NCI-H2171 (cell line): ENCODE results near the gene AGAP1.

Experiments used
- DNase-seq: peaks from one replicate; lab custom pipeline; 2025; lab: John Stamatoyannopoulos, UW

The AGAP1 gene

DNA sequence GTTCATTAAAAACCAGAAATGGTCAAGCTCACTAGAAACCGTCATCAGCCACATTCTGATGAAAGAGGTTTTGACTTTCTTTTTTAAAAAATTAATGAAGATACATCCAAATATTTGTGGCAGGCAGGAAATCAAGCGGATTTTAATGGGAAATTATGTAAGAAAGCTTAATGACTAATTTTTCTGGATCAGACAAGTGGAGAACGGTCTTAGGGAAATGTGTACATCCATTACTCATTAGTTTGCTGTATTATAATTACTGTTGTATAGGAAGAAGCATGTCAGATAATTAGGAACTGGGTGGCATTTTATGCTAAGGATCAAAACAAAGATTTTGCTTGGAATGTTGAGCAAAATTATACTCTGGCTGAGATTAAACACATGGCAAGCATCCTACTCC, 39.4 kb downstream of the AGAP1 start:
- no peak for DNase-seq

DNA sequence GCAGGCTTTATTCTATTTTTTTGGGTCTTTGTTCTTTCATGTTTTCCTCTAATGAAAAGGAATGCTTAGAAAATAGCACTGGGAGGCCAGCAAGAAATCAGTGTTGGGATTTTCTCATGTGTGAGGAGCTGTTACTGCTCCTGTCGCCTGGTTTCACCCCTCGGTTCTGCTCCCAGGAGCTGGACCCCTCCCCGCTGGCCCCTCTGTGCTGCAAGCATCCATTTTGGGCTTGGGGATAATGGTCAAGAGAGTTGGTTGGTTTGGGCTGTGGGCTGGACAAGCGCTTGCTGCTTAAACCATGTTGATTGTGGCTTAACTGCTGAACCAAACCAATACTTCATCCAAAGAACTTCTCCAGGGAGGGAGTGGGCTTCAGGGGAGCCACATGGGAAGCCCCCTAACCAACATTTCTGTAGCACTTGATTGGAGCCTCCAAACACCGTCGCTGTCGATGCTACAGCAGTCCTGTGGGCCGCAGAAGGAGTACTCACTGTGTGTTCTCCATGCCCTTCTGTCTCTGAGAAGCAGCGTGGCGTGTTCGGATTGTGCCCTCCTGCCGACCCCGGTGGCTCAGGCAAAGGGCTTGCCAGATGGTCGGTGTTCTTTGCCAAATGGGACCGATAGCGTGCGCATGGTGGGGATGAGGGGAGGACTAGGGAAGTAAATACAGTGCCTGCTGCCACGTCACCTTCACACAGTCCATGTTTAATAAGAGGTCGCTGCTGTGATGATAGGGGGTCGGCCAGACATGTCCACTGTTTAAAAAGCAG, 40.0 kb downstream of the AGAP1 start:
- DNase-seq: peak; percentile 78

DNA sequence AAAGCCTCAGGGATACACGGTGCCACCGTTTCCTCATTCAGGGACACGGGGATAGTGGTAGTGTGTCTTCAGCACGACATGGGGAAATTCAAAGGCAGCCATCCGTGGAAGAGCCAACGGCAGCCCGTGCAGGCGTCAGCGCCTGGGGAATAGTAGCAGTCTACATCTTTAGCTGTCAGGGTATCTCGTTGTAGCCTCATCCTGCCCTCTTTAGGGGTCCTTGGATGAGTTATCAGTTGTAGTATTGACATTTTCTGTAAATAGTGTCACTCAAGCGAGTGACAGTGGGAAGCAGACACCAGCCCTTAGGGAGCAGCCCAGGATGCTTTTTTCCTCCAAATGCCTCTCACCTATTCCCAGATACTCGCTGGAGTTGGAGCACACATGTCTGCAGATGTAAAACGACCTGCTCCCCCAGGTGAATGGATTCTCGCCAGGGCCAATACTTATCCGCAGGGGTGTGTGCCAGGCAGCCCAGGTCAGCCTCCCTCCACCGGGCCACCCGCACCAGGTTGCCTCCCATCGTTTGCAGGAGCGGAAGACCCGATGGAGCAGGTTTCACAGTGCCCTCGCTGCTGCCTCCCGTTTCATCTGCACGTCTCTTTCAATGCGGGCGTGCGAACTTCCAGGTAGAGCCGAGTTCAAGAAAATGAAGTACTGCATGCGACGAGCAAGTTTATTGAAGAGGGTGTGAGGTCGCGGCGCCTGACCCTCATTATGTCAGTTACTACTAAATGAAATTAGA, 41.0 kb downstream of the AGAP1 start:
- peak; percentile 55 for DNase-seq

DNA sequence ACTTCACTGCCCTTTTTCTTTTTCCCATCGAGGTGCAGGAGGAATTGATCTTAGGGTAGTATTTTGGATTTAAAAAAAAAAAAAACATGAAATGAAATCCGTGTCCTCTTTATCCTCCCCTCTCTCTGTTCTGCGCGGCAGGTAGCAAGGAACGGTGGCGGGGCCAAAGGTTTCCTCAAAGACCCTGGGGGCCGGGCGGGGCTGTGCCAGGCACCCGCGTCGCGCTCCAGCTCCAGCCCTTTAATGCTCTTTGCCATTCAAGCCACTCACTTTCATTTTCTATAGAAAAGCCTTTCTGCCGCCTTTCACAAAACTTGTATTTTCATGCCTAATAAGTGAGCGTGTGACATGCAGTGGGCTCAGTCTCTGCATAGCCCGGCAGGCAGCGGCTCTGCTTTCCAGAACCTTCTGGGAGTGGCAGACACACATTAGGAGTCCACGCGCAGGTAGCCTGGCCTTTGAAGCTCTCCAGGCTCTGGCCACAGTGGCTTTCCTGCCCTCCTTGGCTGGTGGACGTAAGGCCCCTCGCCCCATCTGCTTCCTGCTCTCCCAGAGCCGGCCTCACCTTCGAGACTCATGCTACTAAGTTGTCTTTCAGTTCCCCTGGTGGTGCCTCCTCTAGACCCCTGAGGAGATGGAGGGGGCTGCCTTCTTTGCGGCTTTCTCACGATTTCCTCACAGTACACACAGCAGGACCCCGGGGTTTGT, 41.7 kb downstream of the AGAP1 start:
- no peak for DNase-seq

DNA sequence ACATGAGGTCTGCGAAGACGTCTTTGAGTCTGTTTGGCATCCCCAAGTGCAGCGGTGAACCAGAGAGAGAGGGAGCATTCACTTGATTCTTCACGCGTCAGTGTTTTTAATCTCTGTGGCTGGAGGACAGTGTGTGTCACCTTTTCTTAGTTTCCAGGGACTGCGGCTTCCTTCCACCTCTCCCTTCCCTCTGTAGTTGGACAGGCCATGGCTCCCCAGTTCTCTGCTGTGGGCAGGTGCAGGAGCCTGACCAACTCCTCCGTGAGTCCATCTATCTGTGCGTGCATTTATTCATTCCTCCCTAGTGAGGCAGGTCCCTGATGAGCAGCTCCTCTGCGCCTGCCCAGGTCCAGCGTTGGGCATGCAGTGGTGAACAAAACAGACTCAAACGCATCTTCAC, 42.9 kb downstream of the AGAP1 start:
- DNase-seq: no peak

GRCh38 chr2:235537186-235537585, 43.3 kb downstream of the AGAP1 start:
- no peak for DNase-seq

DNA sequence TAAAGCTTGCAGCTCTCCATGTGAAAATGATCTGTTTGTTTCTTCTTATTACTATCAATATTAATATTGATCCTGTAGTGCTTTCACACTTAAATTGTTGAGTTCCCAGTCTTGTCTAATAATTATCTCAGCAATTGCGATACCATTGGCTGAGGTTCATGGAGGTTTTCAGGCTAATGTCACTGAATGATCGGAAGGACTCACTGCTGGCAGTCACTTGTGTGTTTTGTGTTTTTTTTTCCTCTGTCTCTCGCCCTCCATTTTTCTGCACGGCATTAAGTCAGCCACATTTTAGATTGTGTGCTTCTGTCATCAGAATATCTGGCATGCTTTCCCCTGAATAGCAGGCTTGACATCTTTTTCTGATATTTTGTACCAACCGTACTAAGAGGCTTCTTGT, 43.7 kb downstream of the AGAP1 start:
- no peak for DNase-seq

- no peak for DNase-seq
Observed at GRCh38 chr2:235538144-235538639, 44.3 kb downstream of the AGAP1 start.

- DNase-seq: no peak
Observed at GRCh38 chr2:235538981-235539380, 45.1 kb downstream of the AGAP1 start.

DNA sequence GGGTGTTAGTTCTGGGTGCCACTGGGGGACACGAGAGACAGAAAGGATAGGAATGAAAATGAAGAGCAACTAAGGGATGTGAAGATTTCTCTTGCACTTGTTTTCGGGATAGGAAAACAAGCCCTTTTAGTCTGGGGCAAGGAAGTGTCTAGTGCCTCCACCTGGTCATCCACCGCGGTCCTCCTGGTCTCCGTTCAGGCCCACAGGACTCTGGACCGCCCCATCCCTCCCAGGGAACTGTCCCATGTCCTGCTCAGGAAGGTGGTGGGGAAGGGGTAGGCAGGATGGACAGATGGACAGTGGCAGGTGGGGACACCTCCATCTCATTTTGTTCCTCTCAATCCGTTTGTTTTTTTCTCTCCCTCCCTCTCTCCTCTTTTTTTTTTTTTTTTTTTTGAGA, 45.9 kb downstream of the AGAP1 start:
- no peak for DNase-seq

DNA sequence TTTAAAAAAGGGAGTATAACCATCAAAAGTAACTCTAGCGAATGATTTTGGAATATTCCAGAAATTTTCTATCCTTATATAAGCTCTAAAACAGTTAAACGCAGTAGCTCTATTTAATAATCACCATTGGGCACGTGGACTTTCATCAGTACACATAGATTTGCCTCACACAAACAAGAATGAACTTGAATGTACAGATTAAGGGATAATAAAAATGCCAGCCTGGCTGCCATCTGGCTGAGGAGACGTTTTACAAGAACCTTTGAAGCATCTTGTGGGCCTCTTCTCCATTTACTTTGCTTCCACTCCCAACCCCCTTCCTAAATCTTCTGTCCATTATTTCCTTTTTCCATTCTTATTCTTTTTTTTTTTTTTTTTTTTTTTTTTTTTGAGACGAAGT, 47.2 kb downstream of the AGAP1 start:
- DNase-seq: peak; percentile 43

DNA sequence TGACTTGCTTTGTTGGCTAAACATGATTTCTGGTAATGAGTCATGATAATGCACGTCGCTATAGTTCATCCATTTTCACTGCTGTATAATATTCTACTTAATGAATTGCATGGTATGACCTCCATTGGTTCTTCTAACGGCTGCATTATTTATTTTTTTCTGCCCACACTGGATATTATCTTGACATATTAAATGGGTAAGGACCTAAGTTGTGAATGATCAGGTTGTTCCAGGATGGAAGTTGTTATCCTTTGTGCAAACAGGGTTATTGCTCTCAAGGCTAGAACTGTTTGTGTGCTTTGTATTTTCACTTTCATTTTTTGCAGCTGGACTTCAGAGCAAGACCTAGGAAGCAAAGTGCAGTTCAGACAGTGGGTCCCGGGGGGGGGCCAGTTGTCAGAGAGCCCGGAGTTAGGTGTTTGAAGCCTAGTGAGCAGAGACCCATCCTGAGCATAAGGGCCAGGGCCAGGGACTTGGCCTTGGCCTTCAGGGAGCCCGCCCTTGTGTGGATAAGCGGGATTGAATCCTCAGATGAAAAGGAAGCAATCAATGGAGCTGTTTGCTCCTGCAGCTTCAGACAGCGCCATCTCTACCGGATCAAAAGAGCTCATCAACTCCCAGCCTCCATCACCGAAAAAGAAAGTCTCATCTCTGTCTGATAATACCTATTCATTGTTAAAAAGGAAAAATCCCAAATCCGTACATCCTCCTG, 48.2 kb downstream of the AGAP1 start:
- DNase-seq: no peak

GRCh38 chr2:235542733-235543127, 48.9 kb downstream of the AGAP1 start:
- no peak for DNase-seq

GRCh38 chr2:235543128-235543750, 49.4 kb downstream of the AGAP1 start:
- no peak for DNase-seq

- DNase-seq: no peak
Observed at GRCh38 chr2:235543851-235544688, 50.2 kb downstream of the AGAP1 start.

GRCh38 chr2:235544689-235544969, 50.8 kb downstream of the AGAP1 start:
- DNase-seq: no peak

DNA sequence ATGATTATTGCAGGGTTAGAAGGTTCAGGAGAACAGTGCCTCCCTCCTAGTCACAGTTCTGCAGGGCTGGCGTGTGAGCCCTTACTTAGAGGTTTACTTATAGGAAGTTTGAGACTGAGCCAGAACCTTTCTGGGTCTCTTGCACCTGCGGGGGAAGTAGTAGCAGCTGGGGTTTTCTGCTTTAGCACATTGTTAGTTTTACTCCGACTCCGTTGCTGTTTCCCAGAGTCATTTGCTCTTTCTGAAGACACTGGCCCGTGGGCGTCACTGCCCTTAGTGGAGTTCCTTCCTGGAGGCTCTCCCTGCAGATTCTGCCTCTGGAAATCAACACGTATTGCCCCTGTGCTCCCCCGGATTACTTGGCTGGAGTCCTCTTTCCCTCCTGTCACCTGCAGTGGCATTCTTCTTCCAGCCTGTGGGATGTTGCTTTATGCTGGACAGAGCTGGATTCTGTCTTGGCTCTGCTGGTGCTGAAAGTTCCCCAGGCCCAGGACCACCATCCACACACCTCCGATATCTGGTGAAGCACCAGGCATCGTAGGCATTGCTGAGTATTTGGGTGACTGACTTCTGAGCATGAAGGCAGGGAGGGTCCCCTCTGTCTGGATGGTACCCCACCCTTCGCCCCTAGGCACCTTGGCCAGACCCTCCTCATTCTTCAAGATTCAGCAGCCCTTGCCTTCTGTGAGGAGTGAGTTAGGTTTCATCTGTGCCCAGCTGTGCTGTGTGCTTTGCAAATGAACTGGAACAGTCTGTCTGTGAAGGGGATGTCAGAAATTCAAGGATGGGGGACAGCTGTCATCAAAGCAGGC, 51.7 kb downstream of the AGAP1 start:
- DNase-seq: no peak

DNA sequence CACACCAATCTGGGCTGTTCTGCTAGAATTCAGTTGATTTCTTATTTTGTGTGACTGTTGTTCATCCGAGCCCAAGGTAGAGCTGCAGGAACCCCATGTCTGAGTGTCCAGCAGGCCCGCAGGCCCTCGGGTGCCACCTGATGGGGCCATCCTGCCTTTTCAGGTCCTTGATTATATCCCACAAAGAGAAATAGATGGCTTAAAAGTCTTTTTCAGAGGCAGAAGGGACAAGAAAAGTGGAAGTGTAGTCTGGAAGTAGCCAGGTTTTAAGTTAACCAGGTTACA, 52.2 kb downstream of the AGAP1 start:
- no peak for DNase-seq

DNA sequence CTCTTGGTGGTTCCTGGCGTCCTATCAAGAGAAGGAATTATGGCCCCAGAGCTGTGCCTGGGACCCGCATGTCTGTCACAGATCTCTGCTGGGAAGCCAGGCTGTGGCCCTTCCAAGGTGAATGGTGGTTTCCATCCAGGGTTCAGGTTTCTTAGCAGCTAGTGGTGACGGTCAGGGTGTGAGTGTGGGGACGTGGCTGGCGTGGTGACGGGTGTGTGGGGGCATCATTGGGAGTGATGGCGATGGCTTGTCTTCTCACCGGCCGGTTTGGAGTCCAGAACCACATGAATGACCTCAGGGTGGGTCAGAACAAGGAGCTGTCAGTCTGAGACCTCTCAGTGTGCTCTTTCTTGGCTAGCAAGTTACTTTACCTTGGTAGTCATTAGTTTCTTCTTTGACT, 52.6 kb downstream of the AGAP1 start:
- no peak for DNase-seq

- DNase-seq: no peak
Observed at GRCh38 chr2:235549735-235550377, 56.0 kb downstream of the AGAP1 start.
